GM18505 (cell line): ENCODE measurements around the gene CDH13.

Experiments used
- ATAC-seq: cut with Tn5 transposase; IDR thresholded peaks from one replicate; pipeline ENCODE4 v1.9.1; 2021; ENCODE audit not compliant: unreplicated experiment
- POLR2A ChIP-seq: IDR thresholded peaks from 4 replicates; pipeline ENCODE4 v1.6.1; 2011; ENCODE audit warnings: borderline replicate concordance; ENCODE audit not compliant: insufficient read depth, insufficient read length; ENCODE audit errors: extremely low read depth

CDH13 gene

DNA sequence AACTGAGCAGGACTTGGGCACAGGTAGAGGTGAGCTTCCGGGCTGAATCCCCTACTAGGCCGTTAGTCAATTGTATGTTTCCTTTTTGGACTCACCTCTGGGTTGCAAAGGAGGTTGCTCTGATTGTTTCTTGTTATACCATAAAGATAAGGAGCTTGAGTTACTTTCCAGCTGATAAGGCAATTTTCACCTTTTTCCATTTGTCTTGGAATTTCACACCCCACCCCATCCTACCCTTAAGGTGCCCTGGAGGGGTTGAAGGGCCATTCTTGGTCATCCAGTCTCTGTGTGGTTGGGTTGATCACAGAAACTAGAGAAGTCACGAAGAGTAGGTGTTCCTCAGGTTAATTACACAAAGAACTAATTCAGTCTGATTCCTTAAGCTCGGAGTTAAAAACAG lies 162.2 kb downstream of the CDH13 start:
- no peak for ATAC-seq

DNA sequence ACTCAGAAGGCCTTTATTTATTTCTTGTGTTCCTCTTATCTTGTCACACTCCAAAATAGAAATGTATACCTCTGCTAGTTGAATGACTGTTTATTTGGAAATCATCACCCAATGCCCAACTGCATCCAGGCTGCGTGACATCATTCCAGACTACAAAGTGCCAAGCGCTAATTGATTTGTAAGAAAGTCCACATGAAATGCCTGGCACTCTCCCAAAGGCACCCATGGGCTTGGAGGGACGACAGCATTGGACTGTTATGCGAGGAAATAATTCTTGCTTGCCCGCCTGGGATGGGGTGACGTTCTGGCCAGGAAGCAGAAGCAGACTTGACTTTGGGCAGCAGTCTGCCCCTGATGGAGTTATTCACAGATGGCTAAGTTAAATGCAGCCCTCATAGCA lies 165.9 kb downstream of the CDH13 start:
- no peak for ATAC-seq
- TF ChIP-seq POLR2A: no peak

More for the DNA sequence above, 162.2 kb downstream of the CDH13 start:
- TF ChIP-seq POLR2A: no peak

DNA sequence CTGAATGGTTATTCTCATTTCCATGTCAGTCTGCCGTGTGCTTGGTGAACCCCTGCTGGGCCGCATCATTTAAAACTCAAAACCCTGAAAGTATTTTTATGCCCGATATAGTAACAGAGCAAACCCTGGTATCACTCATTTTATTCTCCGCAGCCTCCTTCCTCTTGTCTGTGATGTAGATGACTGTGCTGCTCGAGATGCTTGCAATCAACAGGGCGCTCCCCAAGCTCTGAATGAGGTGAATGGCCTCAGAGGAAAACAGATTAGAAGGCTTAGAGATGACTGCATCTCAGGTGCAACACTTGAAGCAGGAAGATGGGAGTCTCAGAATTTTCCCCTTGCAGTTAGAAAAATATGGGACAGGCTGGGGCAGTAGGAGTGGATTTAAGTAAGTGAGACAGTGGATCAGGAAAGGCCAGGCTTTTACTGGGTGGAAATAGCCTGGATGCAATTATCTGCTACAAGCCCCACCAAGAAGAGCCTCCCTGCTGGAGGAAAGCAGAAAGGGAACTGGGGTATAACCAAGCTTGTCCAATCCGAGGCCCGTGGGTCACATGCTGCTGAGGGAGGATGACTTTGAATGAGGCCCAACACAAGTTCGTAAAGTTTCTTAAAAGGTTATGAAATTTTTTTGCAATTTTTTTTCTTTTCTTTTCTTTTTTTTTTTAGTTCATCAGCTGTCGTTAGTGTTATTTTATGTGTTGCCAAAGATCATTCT lies 166.9 kb downstream of the CDH13 start:
- no peak for TF ChIP-seq POLR2A
- ATAC-seq: no peak

DNA sequence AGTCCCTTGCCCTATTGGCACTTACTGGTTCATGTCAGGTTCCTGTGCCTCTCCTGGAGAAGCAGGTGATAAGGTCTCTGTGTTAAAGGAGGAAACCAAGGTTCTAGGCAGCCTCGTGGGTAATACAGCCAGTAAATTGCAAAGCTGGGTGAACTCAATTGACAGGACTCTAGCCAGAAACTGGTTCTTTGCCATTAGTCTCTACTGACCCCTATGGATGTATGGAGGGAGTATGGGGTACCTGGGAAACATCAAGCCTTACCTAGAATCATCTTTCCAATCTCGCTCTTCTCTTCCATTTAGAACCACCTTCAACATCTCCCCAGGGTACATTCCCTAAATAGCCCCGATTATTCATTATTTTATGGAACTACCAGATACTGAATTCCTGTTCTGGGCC lies 169.3 kb downstream of the CDH13 start:
- ATAC-seq: no peak
- no peak for TF ChIP-seq POLR2A

DNA sequence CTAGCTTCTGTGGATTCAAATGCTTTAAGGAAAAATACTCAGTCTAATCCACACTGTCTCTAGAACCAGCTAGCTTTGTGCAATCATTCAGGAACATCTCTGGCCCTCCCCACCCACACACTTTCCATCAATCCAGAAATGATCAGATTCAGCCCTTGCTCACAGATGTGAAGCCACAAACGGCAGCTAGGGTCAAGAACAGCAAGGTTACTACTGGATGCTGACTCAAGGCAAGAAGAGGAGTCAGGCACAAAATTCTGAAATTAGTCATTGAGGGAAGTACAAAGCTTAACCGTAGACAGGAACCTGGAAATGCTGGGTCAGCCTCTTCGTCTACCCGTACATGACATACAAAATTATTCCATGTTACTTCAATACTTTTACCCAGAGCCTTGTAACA lies 174.6 kb downstream of the CDH13 start:
- no peak for TF ChIP-seq POLR2A
- no peak for ATAC-seq

DNA sequence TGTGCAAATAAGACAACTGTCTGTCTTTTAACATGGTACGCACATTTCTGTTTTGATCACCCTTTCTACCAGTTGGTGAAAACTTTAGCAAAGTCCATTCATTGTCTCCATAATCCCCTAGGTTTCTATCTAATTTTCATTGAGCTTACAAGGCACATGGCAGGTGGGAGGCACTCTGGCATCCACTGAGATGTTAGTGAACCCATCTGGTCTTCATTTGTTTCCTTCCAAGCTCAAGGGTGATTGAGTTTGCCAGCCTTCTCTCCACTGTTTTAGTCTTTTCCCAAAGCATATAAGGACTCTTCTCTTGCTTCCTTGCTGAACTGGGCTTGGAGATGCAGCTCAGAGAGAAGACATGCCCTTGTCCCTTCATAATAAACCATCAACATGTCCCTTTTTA lies 179.1 kb downstream of the CDH13 start:
- no peak for TF ChIP-seq POLR2A
- ATAC-seq: no peak

DNA sequence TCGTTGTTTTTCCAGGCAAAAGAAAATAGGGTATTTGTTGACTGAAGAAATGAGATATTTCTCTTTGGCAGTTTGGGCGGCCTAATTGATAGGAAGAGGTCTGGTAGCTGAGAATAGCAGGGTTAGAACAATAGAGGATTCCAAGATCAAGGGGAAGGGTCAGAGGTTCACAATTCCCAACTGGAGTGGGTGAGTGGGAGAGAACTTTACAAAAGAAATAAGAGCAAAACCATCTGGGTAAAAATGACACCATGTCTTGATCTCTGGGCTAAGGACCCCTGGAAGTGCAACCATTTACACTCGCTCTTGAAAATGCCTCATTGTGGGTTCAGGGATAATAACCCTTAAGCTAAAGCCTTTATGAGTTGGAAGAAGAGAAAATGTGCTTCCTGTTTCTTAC lies 180.5 kb downstream of the CDH13 start:
- TF ChIP-seq POLR2A: no peak

DNA sequence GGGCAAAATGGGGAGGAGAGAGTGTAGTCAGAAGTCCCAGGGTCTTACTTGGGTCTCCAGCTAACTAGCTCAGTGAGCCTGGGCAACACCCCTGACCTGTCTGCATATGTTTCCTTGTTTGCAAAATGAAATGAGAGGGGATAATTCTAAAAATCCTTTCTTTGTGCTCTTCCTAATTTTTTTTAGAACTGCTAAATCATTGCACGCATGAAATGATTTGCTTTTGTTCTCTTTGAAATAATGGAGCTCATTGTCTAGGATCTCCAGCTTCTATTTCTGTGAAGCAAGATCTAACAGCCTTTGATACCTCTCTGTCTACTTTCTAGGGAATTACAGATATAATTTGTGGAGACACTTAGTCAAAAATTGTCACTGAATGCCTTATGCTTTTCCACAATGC lies 181.3 kb downstream of the CDH13 start:
- ATAC-seq: no peak
- no peak for TF ChIP-seq POLR2A

More for the DNA sequence above, 180.5 kb downstream of the CDH13 start:
- no peak for ATAC-seq

DNA sequence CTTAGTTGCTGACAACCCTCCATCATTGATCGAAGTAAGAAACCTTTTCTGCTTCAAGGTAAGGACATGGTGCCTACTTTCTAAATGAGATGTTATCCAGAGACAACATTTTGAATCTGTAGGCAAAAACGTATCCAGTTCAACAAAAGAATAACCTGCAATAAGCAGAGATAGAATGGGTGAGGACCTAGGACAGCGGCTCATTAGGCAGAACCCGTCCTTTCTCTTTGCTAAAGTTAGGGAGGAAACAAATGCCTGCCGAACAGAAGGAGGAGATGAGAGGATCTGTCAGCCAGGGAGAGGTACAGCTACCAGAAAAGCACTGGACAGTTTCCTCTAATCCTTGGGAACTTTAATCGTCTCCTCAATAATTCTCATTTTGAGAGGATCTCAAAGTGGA lies 183.3 kb downstream of the CDH13 start:
- ATAC-seq: no peak
- no peak for TF ChIP-seq POLR2A

DNA sequence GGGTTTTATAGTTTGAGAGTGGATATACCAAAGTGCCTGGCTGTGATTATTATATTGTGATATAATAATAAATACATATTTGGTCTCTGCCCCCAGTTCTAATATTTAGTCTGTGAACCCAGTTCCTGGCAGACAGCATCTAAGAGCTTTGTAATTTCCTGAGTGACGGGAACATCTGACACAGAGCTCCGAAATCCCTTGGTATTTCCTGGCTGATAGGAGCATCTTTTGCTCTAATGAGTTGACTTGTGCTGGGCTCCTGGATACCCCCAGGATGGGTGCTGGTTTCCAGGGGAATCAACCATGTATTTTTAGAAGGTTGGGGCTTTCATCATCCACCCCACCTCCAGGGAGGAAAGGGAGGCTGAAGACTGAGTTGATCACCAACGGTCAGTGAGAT lies 187.3 kb downstream of the CDH13 start:
- no peak for ATAC-seq
- no peak for TF ChIP-seq POLR2A

DNA sequence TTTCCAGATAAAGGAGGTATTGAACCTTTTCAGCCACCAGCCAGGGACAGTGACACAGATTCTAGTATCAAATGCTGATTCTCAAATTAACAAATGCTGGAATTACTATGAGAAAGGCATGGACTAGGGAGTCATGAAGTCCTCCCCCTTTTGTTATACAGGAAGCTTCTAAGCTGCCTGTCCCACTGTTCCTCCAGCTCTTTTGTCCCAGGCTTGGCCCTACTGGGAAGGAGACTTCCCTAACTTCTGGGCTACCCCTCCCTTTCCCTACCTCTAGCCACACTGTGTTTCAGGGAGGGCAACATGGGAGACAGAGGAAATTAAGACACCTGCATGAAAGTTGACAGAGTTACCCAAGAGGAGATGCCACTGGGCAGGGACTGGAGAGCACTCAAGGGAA lies 192.5 kb downstream of the CDH13 start:
- no peak for ATAC-seq
- no peak for TF ChIP-seq POLR2A

DNA sequence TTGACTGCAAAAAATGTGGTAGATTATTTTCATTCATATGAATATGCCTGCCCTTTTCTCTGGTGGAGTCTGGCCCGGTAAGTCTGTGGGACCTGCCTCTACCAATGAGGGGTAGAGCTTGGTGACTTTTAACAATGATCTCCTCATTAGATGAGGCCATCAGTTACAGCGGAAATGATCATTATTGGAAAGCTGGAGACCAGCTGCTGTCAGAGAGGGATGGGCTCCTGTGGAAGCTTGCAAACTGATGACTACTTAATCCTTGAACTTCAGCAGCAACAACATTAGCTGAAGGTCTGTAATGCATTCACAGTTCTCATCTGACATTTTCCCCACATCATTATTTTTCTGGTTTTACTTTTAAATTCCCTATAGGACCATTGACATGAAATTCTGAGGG lies 194.1 kb downstream of the CDH13 start:
- no peak for TF ChIP-seq POLR2A
- ATAC-seq: no peak

DNA sequence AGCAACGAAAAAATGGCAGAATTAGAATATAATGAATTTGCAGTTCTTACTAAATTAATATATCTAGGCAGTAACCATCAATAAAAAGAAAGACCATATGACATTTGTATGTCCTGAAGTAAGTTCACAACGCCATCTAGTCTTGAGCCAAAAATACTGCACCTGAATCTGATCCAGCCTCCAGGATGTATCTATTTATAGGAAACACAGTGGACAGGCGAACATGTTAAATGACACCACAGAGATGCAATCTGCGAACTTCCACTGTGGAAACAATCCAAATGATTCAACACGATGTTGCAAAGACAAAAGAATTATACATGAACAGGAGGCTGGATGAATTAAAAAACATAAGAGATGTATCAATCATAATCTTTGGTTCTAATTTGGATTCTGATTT lies 197.6 kb downstream of the CDH13 start:
- ATAC-seq: no peak
- TF ChIP-seq POLR2A: no peak

DNA sequence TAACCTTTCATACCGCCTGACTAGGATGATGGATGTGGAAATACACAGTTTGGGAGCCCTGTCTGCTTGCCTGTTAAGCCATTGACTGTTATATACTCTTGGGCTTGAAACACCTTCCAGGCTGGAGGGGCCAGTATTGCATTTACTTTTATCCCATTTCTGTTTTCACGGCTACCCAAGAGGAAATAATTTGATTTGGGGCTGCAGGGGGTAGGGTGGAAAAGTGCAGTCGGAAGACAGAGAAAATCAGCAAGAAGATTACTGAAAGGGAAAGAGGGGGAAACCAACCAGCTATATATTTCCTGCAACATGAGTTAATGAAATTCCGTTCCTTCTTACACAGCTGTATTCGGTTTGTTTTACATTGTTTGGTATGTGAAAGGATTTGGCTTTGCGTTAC lies 202.5 kb downstream of the CDH13 start:
- ATAC-seq: no peak
- no peak for TF ChIP-seq POLR2A

DNA sequence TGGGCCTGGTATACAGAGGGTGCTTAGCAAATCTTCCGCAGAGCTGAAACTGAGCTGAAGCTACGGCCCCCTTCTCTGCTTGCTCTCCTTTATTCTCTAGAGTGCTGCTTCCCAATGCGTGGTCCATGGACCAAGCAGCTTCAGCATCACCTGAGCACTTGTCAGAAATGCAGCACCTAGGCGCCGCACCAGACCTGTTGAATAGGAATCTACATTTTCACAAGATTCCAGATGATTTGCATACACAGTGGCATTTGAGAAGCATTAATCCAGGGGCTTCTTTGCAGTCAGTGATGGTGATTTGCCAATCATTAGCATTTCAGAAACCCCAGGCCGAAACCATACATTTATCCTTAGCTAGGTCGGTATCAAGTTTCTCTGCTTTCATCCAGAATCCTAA lies 204.2 kb downstream of the CDH13 start:
- no peak for ATAC-seq

DNA sequence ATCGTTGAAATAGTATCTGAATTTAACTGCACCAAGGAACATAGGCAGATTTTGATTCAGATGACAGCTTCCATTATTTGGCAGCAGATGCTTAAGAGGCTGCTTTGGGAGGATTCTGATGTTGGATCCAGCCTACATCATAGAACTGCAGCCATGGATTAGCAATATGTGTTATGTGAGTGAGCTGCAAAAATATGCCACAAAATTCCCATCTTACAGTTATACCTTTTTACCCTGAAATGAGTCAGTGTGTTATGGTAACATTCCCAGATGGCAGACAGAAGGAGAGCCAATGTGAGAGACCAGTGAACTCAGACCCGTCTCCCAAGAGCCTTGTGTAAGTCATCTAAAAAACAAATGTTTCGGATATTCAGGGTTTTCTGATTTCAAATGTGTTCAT lies 206.1 kb downstream of the CDH13 start:
- TF ChIP-seq POLR2A: no peak
- no peak for ATAC-seq

More for the DNA sequence above, 204.2 kb downstream of the CDH13 start:
- no peak for TF ChIP-seq POLR2A

DNA sequence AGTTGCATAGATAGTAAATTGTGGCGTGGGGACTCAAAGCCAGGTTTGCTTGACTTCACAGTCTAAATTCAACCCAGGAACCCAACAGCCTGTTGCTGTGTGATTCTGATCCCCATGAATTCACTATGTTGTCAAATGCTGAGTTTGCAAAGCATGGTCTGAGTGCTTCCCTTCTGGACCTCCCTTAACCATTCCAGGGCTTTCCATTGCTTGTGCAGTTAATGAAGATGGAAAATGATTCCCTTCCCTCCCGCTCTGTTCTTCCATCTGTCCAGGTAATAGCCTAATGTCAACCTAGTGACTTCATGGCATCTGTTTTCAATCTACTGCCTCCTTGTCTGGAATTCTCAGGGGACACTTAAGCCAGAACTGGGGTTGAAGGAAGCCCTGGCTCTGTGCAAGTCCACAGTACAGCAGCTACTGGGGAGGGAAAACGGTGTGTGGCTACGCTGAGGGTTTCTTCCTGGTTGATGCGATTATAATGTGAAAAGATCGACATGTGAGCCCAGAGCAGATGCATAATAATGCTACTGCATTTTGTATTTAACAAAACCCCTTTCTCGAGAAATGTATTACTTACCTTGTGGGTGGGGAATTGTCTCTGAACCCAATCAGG lies 206.7 kb downstream of the CDH13 start:
- ATAC-seq: no peak
- no peak for TF ChIP-seq POLR2A
